ENCODE data around the gene DENND5B. TPM values are rescaled to one million over a fixed set of nuclear protein-coding genes. Genes with fewer than 3 reads are reported as not detected.

The DENND5B gene
- total RNA-seq, 6 experiments from 2014 or later: 12.6 to 18.4 (median 16.6) TPM

DNA sequence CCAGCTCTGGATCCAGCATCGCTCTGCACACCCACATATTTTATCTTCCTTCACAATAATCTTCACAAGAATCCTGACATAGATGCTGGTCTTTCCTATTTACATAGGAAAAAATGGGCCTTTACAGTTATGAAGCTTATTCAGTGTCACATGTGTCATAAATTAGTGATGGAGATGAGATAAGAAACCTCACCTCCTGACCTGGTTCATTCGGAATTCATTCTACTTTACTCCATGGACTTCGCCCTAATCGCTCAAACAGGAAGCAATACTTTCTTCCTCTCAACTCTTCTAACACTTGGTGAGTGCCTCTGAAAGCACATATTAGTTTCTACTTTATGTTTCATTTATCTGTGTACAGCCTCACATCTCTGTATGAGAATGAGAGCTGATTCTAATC, 253.0 kb downstream of the DENND5B start:
- Histone ChIP-seq H3K27me3 (no peaks in the 10 kb centered on the region), H3K4me1 (no peaks in the 10 kb centered on the region), H3K27ac (no peak overlapping the region), H3K4me3 (no peak overlapping the region), H3K36me3 (no peaks in the 10 kb centered on the region), H3K9me3 (no peaks in the 10 kb centered on the region)
- 46% methylated on average over 3 of the region's 4 CpGs for WGBS (ENCODE audit: insufficient coverage, low coverage, low lambda C conversion rate, missing lambda C conversion rate)
- no peak for TF ChIP-seq POLR2A (IDR thresholded peaks at IDR 0.05)
- TF ChIP-seq, protein P1, sequence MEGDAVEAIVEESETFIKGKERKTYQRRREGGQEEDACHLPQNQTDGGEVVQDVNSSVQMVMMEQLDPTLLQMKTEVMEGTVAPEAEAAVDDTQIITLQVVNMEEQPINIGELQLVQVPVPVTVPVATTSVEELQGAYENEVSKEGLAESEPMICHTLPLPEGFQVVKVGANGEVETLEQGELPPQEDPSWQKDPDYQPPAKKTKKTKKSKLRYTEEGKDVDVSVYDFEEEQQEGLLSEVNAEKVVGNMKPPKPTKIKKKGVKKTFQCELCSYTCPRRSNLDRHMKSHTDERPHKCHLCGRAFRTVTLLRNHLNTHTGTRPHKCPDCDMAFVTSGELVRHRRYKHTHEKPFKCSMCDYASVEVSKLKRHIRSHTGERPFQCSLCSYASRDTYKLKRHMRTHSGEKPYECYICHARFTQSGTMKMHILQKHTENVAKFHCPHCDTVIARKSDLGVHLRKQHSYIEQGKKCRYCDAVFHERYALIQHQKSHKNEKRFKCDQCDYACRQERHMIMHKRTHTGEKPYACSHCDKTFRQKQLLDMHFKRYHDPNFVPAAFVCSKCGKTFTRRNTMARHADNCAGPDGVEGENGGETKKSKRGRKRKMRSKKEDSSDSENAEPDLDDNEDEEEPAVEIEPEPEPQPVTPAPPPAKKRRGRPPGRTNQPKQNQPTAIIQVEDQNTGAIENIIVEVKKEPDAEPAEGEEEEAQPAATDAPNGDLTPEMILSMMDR (IDR thresholded peaks at IDR 0.05): no peak
- intact Hi-C loops (cut with DNase I): no loop called here
- no peak for DNase-seq
- ATAC-seq: no peak

Small RNA genes within 50 kb of the gene (small RNA-seq; reads per million reads assigned to genes)
- gene RF00019 (0 reads per million in 2 experiments), gene RF00026 (0 reads per million in 2 experiments), gene RNU5F-4P (0 reads per million in 2 experiments), gene RNU6-618P (0 reads per million in 2 experiments), gene RPL31P50 (0 reads per million in 2 experiments)

Other genes starting within 250 kb of the DENND5B start
- 1 to 10 TPM; 1.5 to 6.9 (median 4.1) TPM for gene ETFBKMT, start 68.6 kb upstream of the DENND5B start, total RNA-seq
- gene AMN1, start 137.9 kb upstream of the DENND5B start, total RNA-seq: 1 to 10 TPM; 1.2 to 7.3 (median 2.8) TPM

Measured in right lobe of liver (tissue), 6 donors.